Vein endothelial cell (primary cell): Measurements from ENCODE around the gene MDFI. TPM values are rescaled to one million over a fixed set of nuclear protein-coding genes. Genes with fewer than 3 reads are reported as not detected.

Source experiments
- small RNA-seq: library from RNA; depleted of rRNA; stranded (forward); fragments of <200 nt; gene quantifications from one replicate; pipeline ENCODE3, GENCODE V24; 2012
- total RNA-seq: library from RNA; depleted of rRNA; stranded (reverse); fragments of >200 nt; gene quantifications from 2 replicates; pipeline ENCODE4 v1.2.3, GENCODE V29; 2012

The MDFI gene
- 43.4 and 82.3 TPM in 2 replicates for total RNA-seq

GRCh38 chr6:41638002-41638934 is at the start of gene MDFI:
MDFI (plus strand) TSS chr6:41638468; CDS start chr6:41638750, 282 bp downstream.

Small RNAs within 50 kb of the gene (small RNA-seq; reads per million reads assigned to genes)
- gene MIR4641: not detected

Other genes with a start within 250 kb of the MDFI start
- gene FOXP4, start 92.1 kb upstream of the MDFI start, total RNA-seq: 6.0 and 7.8 TPM in 2 replicates
- 3.3 and 4.2 TPM in 2 replicates for gene TFEB, start 97.1 kb downstream of the MDFI start, total RNA-seq
- gene PGC, start 108.9 kb downstream of the MDFI start, total RNA-seq: not detected in 2 replicates
- 1.3 and 2.0 TPM in 2 replicates for gene FRS3, start 141.4 kb downstream of the MDFI start, total RNA-seq
- gene PRICKLE4, start 142.3 kb downstream of the MDFI start, total RNA-seq: 2.8 and 6.2 TPM in 2 replicates
- gene TOMM6, start 149.2 kb downstream of the MDFI start, total RNA-seq: 96.0 and 123 TPM in 2 replicates